ENCODE measurements around the gene TMEM203. TPM values are rescaled to one million over a fixed set of nuclear protein-coding genes. Genes with fewer than 3 reads are reported as not detected.
A peak's percentile ranks its signal among the peaks of the same experiment; 100 is the strongest.

Gene TMEM203
- total and polyA plus RNA-seq, 2 of the 13 experiments (the other 11 are each of a cell fraction or from before 2014, with no cell fraction given) = 23.4 to 36.7 TPM

DNA sequence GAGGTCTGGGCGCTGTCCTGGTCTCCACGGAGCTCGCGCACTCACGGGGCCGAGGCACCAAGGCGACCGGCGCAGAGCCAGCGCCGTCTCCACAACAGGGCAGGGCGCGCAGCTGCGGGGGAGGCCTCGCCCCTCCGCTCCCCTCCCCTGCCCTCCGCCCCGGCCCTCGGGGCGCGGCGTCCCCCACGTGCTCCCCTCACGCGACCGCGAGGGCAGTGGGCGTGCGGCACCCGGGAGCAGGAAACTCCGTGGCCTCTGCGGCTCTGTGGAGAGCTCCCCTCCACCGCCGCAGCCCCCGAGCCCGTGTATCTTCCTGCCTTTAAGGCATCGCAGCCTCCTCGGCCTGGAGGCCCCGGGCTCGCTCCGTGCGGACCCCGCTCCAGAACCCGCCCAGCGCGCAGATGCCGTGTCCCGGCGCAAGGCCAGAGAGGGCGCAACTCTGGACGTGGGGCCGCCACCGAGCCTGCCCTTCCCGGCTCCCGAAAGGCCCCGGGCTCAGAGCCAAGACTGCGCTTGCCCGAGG, 34.9 kb upstream of the TMEM203 start (continued):
- TF ChIP-seq GPN1 (CRISPR knock-in tag; IDR thresholded peaks at IDR 0.05; ENCODE audit: borderline replicate concordance) = no peak
- TF ChIP-seq, protein P1, sequence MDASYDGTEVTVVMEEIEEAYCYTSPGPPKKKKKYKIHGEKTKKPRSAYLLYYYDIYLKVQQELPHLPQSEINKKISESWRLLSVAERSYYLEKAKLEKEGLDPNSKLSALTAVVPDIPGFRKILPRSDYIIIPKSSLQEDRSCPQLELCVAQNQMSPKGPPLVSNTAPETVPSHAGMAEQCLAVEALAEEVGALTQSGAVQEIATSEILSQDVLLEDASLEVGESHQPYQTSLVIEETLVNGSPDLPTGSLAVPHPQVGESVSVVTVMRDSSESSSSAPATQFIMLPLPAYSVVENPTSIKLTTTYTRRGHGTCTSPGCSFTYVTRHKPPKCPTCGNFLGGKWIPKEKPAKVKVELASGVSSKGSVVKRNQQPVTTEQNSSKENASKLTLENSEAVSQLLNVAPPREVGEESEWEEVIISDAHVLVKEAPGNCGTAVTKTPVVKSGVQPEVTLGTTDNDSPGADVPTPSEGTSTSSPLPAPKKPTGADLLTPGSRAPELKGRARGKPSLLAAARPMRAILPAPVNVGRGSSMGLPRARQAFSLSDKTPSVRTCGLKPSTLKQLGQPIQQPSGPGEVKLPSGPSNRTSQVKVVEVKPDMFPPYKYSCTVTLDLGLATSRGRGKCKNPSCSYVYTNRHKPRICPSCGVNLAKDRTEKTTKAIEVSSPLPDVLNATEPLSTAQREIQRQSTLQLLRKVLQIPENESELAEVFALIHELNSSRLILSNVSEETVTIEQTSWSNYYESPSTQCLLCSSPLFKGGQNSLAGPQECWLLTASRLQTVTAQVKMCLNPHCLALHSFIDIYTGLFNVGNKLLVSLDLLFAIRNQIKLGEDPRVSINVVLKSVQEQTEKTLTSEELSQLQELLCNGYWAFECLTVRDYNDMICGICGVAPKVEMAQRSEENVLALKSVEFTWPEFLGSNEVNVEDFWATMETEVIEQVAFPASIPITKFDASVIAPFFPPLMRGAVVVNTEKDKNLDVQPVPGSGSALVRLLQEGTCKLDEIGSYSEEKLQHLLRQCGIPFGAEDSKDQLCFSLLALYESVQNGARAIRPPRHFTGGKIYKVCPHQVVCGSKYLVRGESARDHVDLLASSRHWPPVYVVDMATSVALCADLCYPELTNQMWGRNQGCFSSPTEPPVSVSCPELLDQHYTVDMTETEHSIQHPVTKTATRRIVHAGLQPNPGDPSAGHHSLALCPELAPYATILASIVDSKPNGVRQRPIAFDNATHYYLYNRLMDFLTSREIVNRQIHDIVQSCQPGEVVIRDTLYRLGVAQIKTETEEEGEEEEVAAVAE (CRISPR knock-in tag; IDR thresholded peaks at IDR 0.05; ENCODE audit: borderline replicate concordance) = peak; percentile 5; the same call in 1 of the 2 replicates
- TF ChIP-seq PPARG (CRISPR knock-in tag; conservative IDR thresholded peaks at IDR 0.05) = no peak
- TF ChIP-seq KDM5B (CRISPR knock-in tag; IDR thresholded peaks at IDR 0.05; ENCODE audit: borderline replicate concordance) = peak; percentile 92
- TF ChIP-seq ZNF782 (CRISPR knock-in tag; IDR thresholded peaks at IDR 0.05; ENCODE audit: borderline replicate concordance) = peak; percentile 93
- TF ChIP-seq TEAD2 (CRISPR knock-in tag; IDR thresholded peaks at IDR 0.05) = no peak
- TF ChIP-seq, protein P2, sequence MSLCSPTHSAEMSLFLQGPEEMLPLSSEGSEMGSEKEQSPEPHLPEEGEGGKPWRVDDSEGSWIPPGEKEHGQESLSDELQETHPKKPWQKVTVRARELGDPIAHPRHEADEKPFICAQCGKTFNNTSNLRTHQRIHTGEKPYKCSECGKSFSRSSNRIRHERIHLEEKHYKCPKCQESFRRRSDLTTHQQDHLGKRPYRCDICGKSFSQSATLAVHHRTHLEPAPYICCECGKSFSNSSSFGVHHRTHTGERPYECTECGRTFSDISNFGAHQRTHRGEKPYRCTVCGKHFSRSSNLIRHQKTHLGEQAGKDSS (CRISPR knock-in tag; IDR thresholded peaks at IDR 0.05; ENCODE audit: borderline replicate concordance, low read depth) = 0 out of 2 replicates have a peak, but pooled peaks have one; percentile 75
- TF ChIP-seq, protein P3, sequence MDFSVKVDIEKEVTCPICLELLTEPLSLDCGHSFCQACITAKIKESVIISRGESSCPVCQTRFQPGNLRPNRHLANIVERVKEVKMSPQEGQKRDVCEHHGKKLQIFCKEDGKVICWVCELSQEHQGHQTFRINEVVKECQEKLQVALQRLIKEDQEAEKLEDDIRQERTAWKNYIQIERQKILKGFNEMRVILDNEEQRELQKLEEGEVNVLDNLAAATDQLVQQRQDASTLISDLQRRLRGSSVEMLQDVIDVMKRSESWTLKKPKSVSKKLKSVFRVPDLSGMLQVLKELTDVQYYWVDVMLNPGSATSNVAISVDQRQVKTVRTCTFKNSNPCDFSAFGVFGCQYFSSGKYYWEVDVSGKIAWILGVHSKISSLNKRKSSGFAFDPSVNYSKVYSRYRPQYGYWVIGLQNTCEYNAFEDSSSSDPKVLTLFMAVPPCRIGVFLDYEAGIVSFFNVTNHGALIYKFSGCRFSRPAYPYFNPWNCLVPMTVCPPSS (IDR thresholded peaks at IDR 0.05) = no peak
- TF ChIP-seq, protein P4, sequence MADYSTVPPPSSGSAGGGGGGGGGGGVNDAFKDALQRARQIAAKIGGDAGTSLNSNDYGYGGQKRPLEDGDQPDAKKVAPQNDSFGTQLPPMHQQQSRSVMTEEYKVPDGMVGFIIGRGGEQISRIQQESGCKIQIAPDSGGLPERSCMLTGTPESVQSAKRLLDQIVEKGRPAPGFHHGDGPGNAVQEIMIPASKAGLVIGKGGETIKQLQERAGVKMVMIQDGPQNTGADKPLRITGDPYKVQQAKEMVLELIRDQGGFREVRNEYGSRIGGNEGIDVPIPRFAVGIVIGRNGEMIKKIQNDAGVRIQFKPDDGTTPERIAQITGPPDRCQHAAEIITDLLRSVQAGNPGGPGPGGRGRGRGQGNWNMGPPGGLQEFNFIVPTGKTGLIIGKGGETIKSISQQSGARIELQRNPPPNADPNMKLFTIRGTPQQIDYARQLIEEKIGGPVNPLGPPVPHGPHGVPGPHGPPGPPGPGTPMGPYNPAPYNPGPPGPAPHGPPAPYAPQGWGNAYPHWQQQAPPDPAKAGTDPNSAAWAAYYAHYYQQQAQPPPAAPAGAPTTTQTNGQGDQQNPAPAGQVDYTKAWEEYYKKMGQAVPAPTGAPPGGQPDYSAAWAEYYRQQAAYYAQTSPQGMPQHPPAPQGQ (CRISPR knock-in tag; IDR thresholded peaks at IDR 0.05; ENCODE audit: borderline replicate concordance) = no peak
- no peak for TF ChIP-seq ZNF644 (CRISPR knock-in tag; IDR thresholded peaks at IDR 0.05; ENCODE audit: low read depth)
- 0 out of 2 replicates have a peak, but pooled peaks have one; percentile 71 for TF ChIP-seq ZNF235 (CRISPR knock-in tag; IDR thresholded peaks at IDR 0.05; ENCODE audit: borderline replicate concordance)
- TF ChIP-seq ZSCAN20 (CRISPR knock-in tag; IDR thresholded peaks at IDR 0.05; ENCODE audit: borderline replicate concordance) = peak; percentile 88; the same call in 1 of the 2 replicates
- TF ChIP-seq ZNF598 (CRISPR knock-in tag; IDR thresholded peaks at IDR 0.05; ENCODE audit: borderline replicate concordance) = peak; percentile 78; the same call in 1 of the 2 replicates
- no peak; the same call in 1 of the 2 replicates for TF ChIP-seq MEIS1 (CRISPR knock-in tag; IDR thresholded peaks at IDR 0.05; ENCODE audit: borderline replicate concordance)
- no peak for TF ChIP-seq TCF7 (IDR thresholded peaks at IDR 0.05; ENCODE audit: low read depth)
- no peak for TF ChIP-seq ZNF775 (CRISPR knock-in tag; IDR thresholded peaks at IDR 0.05; ENCODE audit: borderline replicate concordance)
- peak; percentile 58; the same call in 1 of the 2 replicates for TF ChIP-seq ZNF33B (CRISPR knock-in tag; IDR thresholded peaks at IDR 0.05)
- TF ChIP-seq FIP1L1 (IDR thresholded peaks at IDR 0.05; ENCODE audit: borderline replicate concordance, insufficient read depth, low read depth, low read length) = no peak
- 0 out of 2 replicates have a peak, but pooled peaks have one; percentile 82 for TF ChIP-seq NFE2L1 (CRISPR knock-in tag; IDR thresholded peaks at IDR 0.05; ENCODE audit: borderline replicate concordance)
- no peak for TF ChIP-seq SNRNP70 (IDR thresholded peaks at IDR 0.05; ENCODE audit: low read depth, low read length)
- TF ChIP-seq AGO2 (optimal IDR thresholded peaks at IDR 0.05; ENCODE audit: low read depth, low read length) = peak; percentile 74
